Non-pigmented ciliary epithelial cell (primary cell): ENCODE results near the gene PRSS21.
A peak's percentile ranks its signal among the peaks of the same experiment; 100 is the strongest.

Experiments
- DNase-seq: peaks from one replicate; pipeline ENCODE4 v3.0.0-alpha.2; 2010; ENCODE audit warnings: low read depth

The PRSS21 gene

GRCh38 chr16:2825906-2826305 is 8.9 kb downstream of the PRSS21 start:
- DNase-seq, result no peak

GRCh38 chr16:2826591-2827373 is 9.7 kb downstream of the PRSS21 start:
- no peak for DNase-seq

- DNase-seq, result no peak
Observed at GRCh38 chr16:2827374-2827791, 10.3 kb downstream of the PRSS21 start.

- no peak for DNase-seq
Observed at GRCh38 chr16:2827831-2828520, 10.9 kb downstream of the PRSS21 start.

- DNase-seq, result no peak
Observed at GRCh38 chr16:2828521-2828840, 11.4 kb downstream of the PRSS21 start.

- no peak for DNase-seq
Observed at GRCh38 chr16:2828876-2829430, 11.9 kb downstream of the PRSS21 start.

GRCh38 chr16:2829501-2830354 is 12.7 kb downstream of the PRSS21 start, which contains the start of gene ZG16B:
TSS of gene ZG16B (plus strand) at chr16:2830303. CDS start at chr16:2830442, 139 bp downstream.
- no peak for DNase-seq

GRCh38 chr16:2830355-2830695 is 13.3 kb downstream of the PRSS21 start:
- no peak for DNase-seq

- no peak for DNase-seq
Observed at GRCh38 chr16:2831203-2831602, 14.2 kb downstream of the PRSS21 start.

GRCh38 chr16:2833776-2834175 is 16.7 kb downstream of the PRSS21 start:
- DNase-seq, result no peak

- no peak for DNase-seq
Observed at GRCh38 chr16:2834968-2835367, 17.9 kb downstream of the PRSS21 start.

GRCh38 chr16:2835638-2836493 is 18.8 kb downstream of the PRSS21 start:
- DNase-seq, result peak; percentile 94

- no peak for DNase-seq
Observed at GRCh38 chr16:2836646-2837508, 19.8 kb downstream of the PRSS21 start.

- DNase-seq, result peak; percentile 35
Observed at GRCh38 chr16:2838928-2839327, 21.9 kb downstream of the PRSS21 start.

GRCh38 chr16:2839650-2840450 is 22.8 kb downstream of the PRSS21 start:
- no peak for DNase-seq

- no peak for DNase-seq
Observed at GRCh38 chr16:2840914-2841313, 23.9 kb downstream of the PRSS21 start.

- DNase-seq, result no peak
Observed at GRCh38 chr16:2841606-2842339, 24.7 kb downstream of the PRSS21 start.

- DNase-seq, result no peak
Observed at GRCh38 chr16:2842340-2843000, 25.4 kb downstream of the PRSS21 start.
